ENCODE measurements around the gene ARHGAP11A. TPM values are rescaled to one million over a fixed set of nuclear protein-coding genes. Genes with fewer than 3 reads are reported as not detected.

The ARHGAP11A gene
- total RNA-seq, 1 experiment from 2014 or later, result 102 TPM

GRCh38 chr15:32683906-32684584 is 68.7 kb downstream of the ARHGAP11A start:
- Histone ChIP-seq H3K9ac (ENCODE audit: low read length) (no peak overlapping the region), H4K20me1 (ENCODE audit: insufficient read depth) (no peaks in the 10 kb centered on the region), H3K27ac (ENCODE audit: low read depth, low read length) (no peak overlapping the region), H3K4me1 (ENCODE audit: control insufficient read depth in 1 of 2, insufficient read depth in 2 of 2, low read length in 2 of 2) (no peaks in the 10 kb centered on the region), H2AFZ (ENCODE audit: low read depth, low read length, poor library complexity, severe bottlenecking) (no peak overlapping the region), H3K4me2 (ENCODE audit: low read length) (no peak overlapping the region), H3K27me3 (ENCODE audit: insufficient read depth, low read length) (no peaks in the 10 kb centered on the region), H3K79me2 (ENCODE audit: insufficient read depth, low read length) (no peaks in the 10 kb centered on the region), H3K9me2 (ENCODE audit: insufficient read depth) (no peaks in the 10 kb centered on the region), H3K9me3 (ENCODE audit: control insufficient read depth in 1 of 2, insufficient read depth in 1 of 2, low read depth in 1 of 2, low read length in 2 of 2) (no peaks in the 10 kb centered on the region), H3K4me3 (replicated peaks in 1 of 2; ENCODE audit: low read depth in 1 of 2, low read length in 2 of 2) (no peak overlapping the region), H3K36me3 (ENCODE audit: control insufficient read depth in 1 of 2, insufficient read depth in 2 of 2, low read length in 2 of 2) (no peaks in the 10 kb centered on the region)
- intact Hi-C loops (cut with micrococcal nuclease), result no loop called here
- POLR2A ChIA-PET, result no interaction called here
- no peak for DNase-seq (ENCODE audit: low read depth, low spot score)
- no peak for ATAC-seq
- CTCF ChIA-PET, result no interaction called here
- TF ChIP-seq, protein P1, sequence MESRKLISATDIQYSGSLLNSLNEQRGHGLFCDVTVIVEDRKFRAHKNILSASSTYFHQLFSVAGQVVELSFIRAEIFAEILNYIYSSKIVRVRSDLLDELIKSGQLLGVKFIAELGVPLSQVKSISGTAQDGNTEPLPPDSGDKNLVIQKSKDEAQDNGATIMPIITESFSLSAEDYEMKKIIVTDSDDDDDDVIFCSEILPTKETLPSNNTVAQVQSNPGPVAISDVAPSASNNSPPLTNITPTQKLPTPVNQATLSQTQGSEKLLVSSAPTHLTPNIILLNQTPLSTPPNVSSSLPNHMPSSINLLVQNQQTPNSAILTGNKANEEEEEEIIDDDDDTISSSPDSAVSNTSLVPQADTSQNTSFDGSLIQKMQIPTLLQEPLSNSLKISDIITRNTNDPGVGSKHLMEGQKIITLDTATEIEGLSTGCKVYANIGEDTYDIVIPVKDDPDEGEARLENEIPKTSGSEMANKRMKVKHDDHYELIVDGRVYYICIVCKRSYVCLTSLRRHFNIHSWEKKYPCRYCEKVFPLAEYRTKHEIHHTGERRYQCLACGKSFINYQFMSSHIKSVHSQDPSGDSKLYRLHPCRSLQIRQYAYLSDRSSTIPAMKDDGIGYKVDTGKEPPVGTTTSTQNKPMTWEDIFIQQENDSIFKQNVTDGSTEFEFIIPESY (IDR thresholded peaks at IDR 0.05; ENCODE audit: extremely low read depth, insufficient replicate concordance, low read length), result no peak
- TF ChIP-seq RAD21 (IDR thresholded peaks at IDR 0.05; ENCODE audit: low read depth) (no peak), POLR2A (IDR thresholded peaks at IDR 0.05; ENCODE audit: borderline replicate concordance, extremely low read depth, insufficient read depth, insufficient read length) (no peak), ZNF274 (IDR thresholded peaks at IDR 0.05; ENCODE audit: low read depth, low read length) (no peak), ZFX (IDR thresholded peaks at IDR 0.05) (no peak), ELF1 (IDR thresholded peaks at IDR 0.05; ENCODE audit: borderline replicate concordance, low read depth) (no peak), SP1 (IDR thresholded peaks at IDR 0.05; ENCODE audit: low read depth) (no peak), EGR1 (IDR thresholded peaks at IDR 0.05; ENCODE audit: low read depth) (no peak), EZH2 (IDR thresholded peaks at IDR 0.05) (no peak), TCF7L2 (IDR thresholded peaks at IDR 0.05; ENCODE audit: borderline replicate concordance, extremely low read depth, insufficient read depth, insufficient read length) (no peak), CEBPB (IDR thresholded peaks at IDR 0.05; ENCODE audit: low read depth) (no peak), REST (IDR thresholded peaks at IDR 0.05; ENCODE audit: low read depth) (no peak), EZH2phosphoT487 (IDR thresholded peaks at IDR 0.05; ENCODE audit: borderline replicate concordance) (no peak), POLR2AphosphoS5 (IDR thresholded peaks at IDR 0.05; ENCODE audit: low read depth, low read length) (no peak), YY1 (IDR thresholded peaks at IDR 0.05; ENCODE audit: extremely low read depth, insufficient replicate concordance, low read depth, low read length) (no peak), CBX3 (IDR thresholded peaks at IDR 0.05; ENCODE audit: low read depth) (no peak)
- TF ChIP-seq, protein P2, sequence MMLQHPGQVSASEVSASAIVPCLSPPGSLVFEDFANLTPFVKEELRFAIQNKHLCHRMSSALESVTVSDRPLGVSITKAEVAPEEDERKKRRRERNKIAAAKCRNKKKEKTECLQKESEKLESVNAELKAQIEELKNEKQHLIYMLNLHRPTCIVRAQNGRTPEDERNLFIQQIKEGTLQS (IDR thresholded peaks at IDR 0.05), result no peak
- TF ChIP-seq, protein P3, sequence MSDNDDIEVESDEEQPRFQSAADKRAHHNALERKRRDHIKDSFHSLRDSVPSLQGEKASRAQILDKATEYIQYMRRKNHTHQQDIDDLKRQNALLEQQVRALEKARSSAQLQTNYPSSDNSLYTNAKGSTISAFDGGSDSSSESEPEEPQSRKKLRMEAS (IDR thresholded peaks at IDR 0.05), result no peak
- BruUV-seq (replicated peaks), result no TSS peak
- RAD21 ChIA-PET (ENCODE audit: low non-redundant PET in 1 of 2, low total read pairs in 2 of 2, uncharacterized antibody in 2 of 2, unreplicated experiment in 2 of 2), result no interaction called here

Measured in HCT116 (cell line).